Measurements from ENCODE around the gene PLA2R1. TPM values are rescaled to one million over a fixed set of nuclear protein-coding genes. Genes with fewer than 3 reads are reported as not detected.
"Not testable (repeated sequence)": the region's sequence is repeated elsewhere in the genome, so short reads cannot be mapped to it uniquely, and the experiment has no call there.

The PLA2R1 gene
- polyA plus RNA-seq, 1 of the 3 experiments (the other 2 are of a cell fraction) = not detected

- Histone ChIP-seq H3K9me2 (no peaks in the 10 kb centered on the region), H3F3A (replicated peaks; ENCODE audit: insufficient read depth) (no peaks in the 10 kb centered on the region), H3K4me1 (ENCODE audit: control insufficient read depth in 1 of 2, insufficient read depth in 2 of 2, low read depth in 1 of 2, low read length in 1 of 2) (no peaks in the 10 kb centered on the region), H3K9me3 (no peaks in the 10 kb centered on the region), H2AFZ (ENCODE audit: low read depth) (no peak overlapping the region), H3K79me2 (ENCODE audit: insufficient read depth) (no peaks in the 10 kb centered on the region), H3K4me3 (ENCODE audit: low read depth in 2 of 2, low read length in 1 of 2) (no peak overlapping the region; a peak in 1 of 4 replicates), H3K27me3 (ENCODE audit: insufficient read depth) (no peaks in the 10 kb centered on the region), H3K36me3 (replicated peaks in 1 of 2; ENCODE audit: control insufficient read depth in 1 of 2, insufficient read depth in 2 of 2, low read length in 1 of 2) (no peaks in the 10 kb centered on the region), H3K9ac (no peak overlapping the region), H3K4me2 (no peak overlapping the region), H3K27ac (ENCODE audit: low read depth in 2 of 2, low read length in 1 of 2) (no peak overlapping the region), H4K20me1 (ENCODE audit: insufficient read depth) (no peaks in the 10 kb centered on the region)
- peak; percentile 39 for DNase-seq
- ChIA-PET POLR2A (no interaction called here), CTCF (interaction anchor here (0.5 to 1.9 kb wide), 22 partner anchors 8 to 1207 kb away, joined by 3 to 10 read pairs (median 3); no protein-coding TSS in a partner anchor)
- TF ChIP-seq RAD21 (IDR thresholded peaks at IDR 0.05; ENCODE audit: low read length) (peak; percentile 92), CTCF (IDR thresholded peaks at IDR 0.05) (peak; percentile 71), USF2 (IDR thresholded peaks at IDR 0.05; ENCODE audit: borderline replicate concordance, low read depth, low read length) (no peak), MAX (IDR thresholded peaks at IDR 0.05; ENCODE audit: low read depth) (no peak), SMC3 (IDR thresholded peaks at IDR 0.05; ENCODE audit: low read depth, low read length) (peak; percentile 79), RFX5 (IDR thresholded peaks at IDR 0.05; ENCODE audit: low read length) (no peak), JUND (IDR thresholded peaks at IDR 0.05) (no peak)
- 0% methylated on average over 2 of the region's 2 CpGs for WGBS (ENCODE audit: low lambda C conversion rate)
Measured at GRCh38 chr2:159968279-159968900, 94.0 kb downstream of the PLA2R1 start.

DNA sequence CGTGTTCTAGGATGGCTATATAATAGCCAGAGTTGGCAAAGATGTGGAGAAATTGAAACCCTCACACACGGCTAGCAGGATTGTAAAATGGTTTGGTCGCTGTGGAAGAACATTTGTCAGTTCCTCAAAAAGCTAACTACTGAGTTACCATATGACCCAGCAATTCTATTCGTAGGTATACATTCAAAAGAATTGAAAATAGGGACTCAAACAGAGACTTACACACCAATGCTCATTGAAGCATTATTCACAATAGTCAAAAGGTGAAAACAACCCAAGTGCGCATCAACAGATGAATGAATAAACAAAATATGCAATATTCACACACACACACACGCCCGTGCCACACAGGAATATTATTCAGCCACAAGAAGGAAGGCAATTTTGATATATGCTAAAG is 98.7 kb downstream of the PLA2R1 start:
- ChIA-PET POLR2A (no interaction called here), CTCF (no interaction called here)
- TF ChIP-seq TCF12 (IDR thresholded peaks at IDR 0.05) (no peak), FOXM1 (IDR thresholded peaks at IDR 0.05; ENCODE audit: low read depth) (no peak), RFX5 (IDR thresholded peaks at IDR 0.05; ENCODE audit: low read length) (no peak), NFIC (IDR thresholded peaks at IDR 0.05; ENCODE audit: borderline replicate concordance) (no peak), PBX3 (IDR thresholded peaks at IDR 0.05) (no peak), EZH2phosphoT487 (IDR thresholded peaks at IDR 0.05; ENCODE audit: borderline replicate concordance, low read depth) (no peak)
- 90% methylated on average over 7 of the region's 7 CpGs for WGBS (ENCODE audit: low lambda C conversion rate)
- H2AFZ ChIP-seq (ENCODE audit: low read depth) = no peak overlapping the region
- H3K4me3 ChIP-seq (ENCODE audit: low read depth in 2 of 2, low read length in 1 of 2) = no peak overlapping the region
- no peaks in the 10 kb centered on the region for H3K9me3 ChIP-seq
- no peak overlapping the region for H3K9ac ChIP-seq
- DNase-seq = no peak
- H3K4me2 ChIP-seq = no peak overlapping the region
- no peaks in the 10 kb centered on the region; a peak in 2 of 4 replicates for H3K4me1 ChIP-seq (ENCODE audit: control insufficient read depth in 1 of 2, insufficient read depth in 2 of 2, low read depth in 1 of 2, low read length in 1 of 2)
- H3K27me3 ChIP-seq (ENCODE audit: insufficient read depth) = no peaks in the 10 kb centered on the region
- H3K36me3 ChIP-seq (replicated peaks in 1 of 2; ENCODE audit: control insufficient read depth in 1 of 2, insufficient read depth in 2 of 2, low read length in 1 of 2) = no peaks in the 10 kb centered on the region
- no peaks in the 10 kb centered on the region for H4K20me1 ChIP-seq (ENCODE audit: insufficient read depth)
- H3K79me2 ChIP-seq (ENCODE audit: insufficient read depth) = no peaks in the 10 kb centered on the region
- H3F3A ChIP-seq (replicated peaks; ENCODE audit: insufficient read depth) = peaks cover 8% of the 10 kb centered on the region
- H3K27ac ChIP-seq (ENCODE audit: low read depth in 2 of 2, low read length in 1 of 2) = no peak overlapping the region
- H3K9me2 ChIP-seq = no peaks in the 10 kb centered on the region

DNA sequence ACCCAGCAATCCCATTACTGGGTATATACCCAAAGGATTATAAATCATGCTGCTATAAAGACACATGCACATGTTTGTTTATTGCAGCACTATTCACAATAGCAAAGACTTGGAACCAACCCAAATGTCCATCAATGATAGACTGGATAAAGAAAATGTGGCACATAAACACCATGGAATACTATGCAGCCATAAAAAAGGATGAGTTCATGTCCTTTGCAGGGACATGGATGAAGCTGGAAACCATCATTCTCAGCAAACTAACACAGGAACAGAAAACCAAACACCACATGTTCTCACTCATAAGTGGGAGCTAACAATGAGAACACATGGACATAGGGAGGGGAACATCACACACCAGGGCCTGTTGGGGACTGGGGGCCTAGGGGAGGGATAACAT is 99.9 kb downstream of the PLA2R1 start:
- DNase-seq; H3K27me3 ChIP-seq (ENCODE audit: insufficient read depth); H3K9me3 ChIP-seq; POLR2A ChIA-PET; H3K4me3 ChIP-seq (ENCODE audit: low read depth in 2 of 2, low read length in 1 of 2); H3K9ac ChIP-seq; H3K36me3 ChIP-seq (replicated peaks in 1 of 2; ENCODE audit: control insufficient read depth in 1 of 2, insufficient read depth in 2 of 2, low read length in 1 of 2); H2AFZ ChIP-seq (ENCODE audit: low read depth); H4K20me1 ChIP-seq (ENCODE audit: insufficient read depth); H3K4me2 ChIP-seq; H3K27ac ChIP-seq (ENCODE audit: low read depth in 2 of 2, low read length in 1 of 2); H3K9me2 ChIP-seq; H3F3A ChIP-seq (replicated peaks; ENCODE audit: insufficient read depth); H3K4me1 ChIP-seq (ENCODE audit: control insufficient read depth in 1 of 2, insufficient read depth in 2 of 2, low read depth in 1 of 2, low read length in 1 of 2); H3K79me2 ChIP-seq (ENCODE audit: insufficient read depth); CTCF ChIA-PET: not testable (repeated sequence)

All from SK-N-SH (cell line).